IMR-90 (cell line): ENCODE measurements around the gene CIDEA. TPM values are rescaled to one million over a fixed set of nuclear protein-coding genes. Genes with fewer than 3 reads are reported as not detected.
A peak's percentile ranks its signal among the peaks of the same experiment; 100 is the strongest.

Experiments used
- ATAC-seq: fragments of 200-7000 bp; cut with Tn5 transposase; 2 replicates; pipeline ENCODE4 v1.9.1; 2020; ENCODE audit warnings: low read depth, mild to moderate bottlenecking, moderate library complexity
- BruUV-seq: library from RNA; stranded (reverse); fragments of 400-500 nt; replicated peaks from 2 replicates; lab custom pipeline; 2021; lab: Mats Ljungman, UMichigan
- CTCF ChIA-PET: fragments of 300-600 bp; formaldehyde crosslinking; extraction: SDS; loops from one replicate; lab custom pipeline; 2021; ENCODE audit warnings: antibody characterized with exemption; lab: Yijun Ruan, JAX
- POLR2A ChIA-PET: fragments of 300-600 bp; sonication (Branson Sonifier 250); formaldehyde crosslinking; loops from one replicate; lab custom pipeline; 2022; ENCODE audit warnings: antibody characterized with exemption; ENCODE audit not compliant: unreplicated experiment; lab: Charles Lee
- DNase-seq: peaks from one replicate; pipeline ENCODE4 v3.0.0; 2013
- H2AFZ ChIP-seq: replicated peaks from 2 replicates; pipeline ENCODE3; 2013; ENCODE audit warnings: low read length, mild to moderate bottlenecking; ENCODE audit not compliant: poor library complexity
- H2AK5ac ChIP-seq: 2 replicates; pipeline ENCODE4 v1.6.1; 2013; ENCODE audit warnings: low read depth, low read length, inconsistent platforms
- H2AK9ac ChIP-seq: replicated peaks from 2 replicates; pipeline ENCODE3; 2013; ENCODE audit warnings: mild to moderate bottlenecking, low read depth, low read length, moderate library complexity; ENCODE audit not compliant: poor library complexity
- H2BK120ac ChIP-seq: 2 replicates; pipeline ENCODE4 v1.6.1; 2013; ENCODE audit warnings: low read depth, low read length, inconsistent platforms
- H2BK15ac ChIP-seq: 3 replicates; pipeline ENCODE4 v1.6.1; 2013; ENCODE audit warnings: low read depth, low read length, inconsistent platforms
- H2BK20ac ChIP-seq: 2 replicates; pipeline ENCODE4 v1.6.1; 2013; ENCODE audit warnings: low read depth, mild to moderate bottlenecking, inconsistent platforms, low read length, moderate library complexity
- H2BK5ac ChIP-seq: 2 replicates; pipeline ENCODE4 v1.6.1; 2013; ENCODE audit warnings: mild to moderate bottlenecking, low read depth, low read length, inconsistent platforms; ENCODE audit not compliant: poor library complexity, severe bottlenecking
- H3K14ac ChIP-seq: replicated peaks from 2 replicates; pipeline ENCODE4 v1.6.1; 2013; ENCODE audit warnings: low read depth, low read length, inconsistent platforms
- H3K18ac ChIP-seq: 2 replicates; pipeline ENCODE4 v1.6.1; 2013; ENCODE audit warnings: low read depth, low read length, control low read depth
- H3K23ac ChIP-seq: 2 replicates; pipeline ENCODE4 v1.6.1; 2013; ENCODE audit warnings: low read depth, low read length, inconsistent platforms
- H3K27ac ChIP-seq: 2 replicates; pipeline ENCODE4 v1.5.1; 2013; ENCODE audit warnings: mild to moderate bottlenecking, control low read depth, low read length; ENCODE audit not compliant: insufficient read depth
- H3K27me3 ChIP-seq: 2 replicates; pipeline ENCODE4 v1.6.1; 2013; ENCODE audit warnings: low read length; ENCODE audit not compliant: control insufficient read depth, insufficient read depth
- H3K36me3 ChIP-seq: 2 replicates; pipeline ENCODE4 v1.6.1; 2013; ENCODE audit warnings: low read length, mixed read lengths; ENCODE audit not compliant: control insufficient read depth, insufficient read depth
- H3K4ac ChIP-seq: 2 replicates; pipeline ENCODE4 v1.6.1; 2013; ENCODE audit warnings: low read depth, low read length, inconsistent platforms
- H3K4me1 ChIP-seq: 2 replicates; pipeline ENCODE4 v1.6.1; 2013; ENCODE audit warnings: low read length, mixed read lengths; ENCODE audit not compliant: control insufficient read depth, insufficient read depth
- H3K4me2 ChIP-seq: 2 replicates; pipeline ENCODE4 v1.6.1; 2013; ENCODE audit warnings: low read depth, mild to moderate bottlenecking, control low read depth, low read length, moderate library complexity
- H3K4me3 ChIP-seq: 2 replicates; pipeline ENCODE4 v1.5.1; 2013; ENCODE audit warnings: low read depth, mild to moderate bottlenecking, control low read depth, low read length, moderate library complexity; ENCODE audit not compliant: insufficient read depth
- H3K56ac ChIP-seq: 2 replicates; pipeline ENCODE4 v1.6.1; 2013; ENCODE audit warnings: low read length, inconsistent platforms; ENCODE audit not compliant: insufficient read depth; ENCODE audit errors: extremely low read depth
- H3K79me1 ChIP-seq, 2 experiments: 2 replicates each; pipeline ENCODE4 v1.6.1; 2013; ENCODE audit warnings: low read length in 2 of 2, inconsistent platforms in 1 of 2, low read depth in 1 of 2
- H3K9ac ChIP-seq: 2 replicates; pipeline ENCODE4 v1.6.1; 2013; ENCODE audit warnings: low read depth, low read length, control low read depth
- H3K9me1 ChIP-seq: 2 replicates; pipeline ENCODE4 v1.6.1; 2013; ENCODE audit warnings: low read length, inconsistent platforms; ENCODE audit not compliant: insufficient read depth
- H3K9me3 ChIP-seq: 2 replicates; pipeline ENCODE4 v1.6.1; 2013; ENCODE audit warnings: low read length; ENCODE audit not compliant: control insufficient read depth, insufficient read depth
- H4K20me1 ChIP-seq: 2 replicates; pipeline ENCODE4 v1.6.1; 2013; ENCODE audit warnings: low read length, inconsistent platforms; ENCODE audit not compliant: insufficient read depth
- H4K5ac ChIP-seq: 2 replicates; pipeline ENCODE4 v1.6.1; 2013; ENCODE audit warnings: mild to moderate bottlenecking, low read depth, low read length, control low read depth
- H4K8ac ChIP-seq, 2 experiments: 2 replicates each; pipeline ENCODE4 v1.6.1; 2013; ENCODE audit warnings: low read depth in 2 of 2, low read length in 2 of 2, control low read depth in 1 of 2, inconsistent platforms in 1 of 2
- H4K91ac ChIP-seq: 2 replicates; pipeline ENCODE4 v1.6.1; 2013; ENCODE audit warnings: low read depth, low read length, inconsistent platforms; ENCODE audit not compliant: insufficient read depth
- MXI1 ChIP-seq: IDR thresholded peaks from 2 replicates; pipeline ENCODE4 v1.6.1; 2012; ENCODE audit warnings: low read depth, mild to moderate bottlenecking, low read length, moderate library complexity, borderline replicate concordance
- RAD21 ChIP-seq: IDR thresholded peaks from 2 replicates; pipeline ENCODE4 v1.6.1; 2012; ENCODE audit warnings: low read length, improper control_type of control experiment
- SMC3 ChIP-seq: fragments of 150-350 bp; IDR thresholded peaks from 2 replicates; pipeline ENCODE4 v1.6.1; 2016; ENCODE audit warnings: low read depth, mild to moderate bottlenecking, antibody characterized with exemption, low read length, moderate library complexity
- whole genome bisulfite sequencing, 2 experiments: methylation state at CpG; one replicate each; pipeline versions ENCODE4 v1.1.5 to v1.1.7; 2013; ENCODE audit warnings: missing lambda C conversion rate in 2 of 2; ENCODE audit not compliant: insufficient read length in 1 of 2; ENCODE audit errors: extremely low coverage in 2 of 2; 5-methylcytosine and 5-hydroxymethylcytosine counted together
- dilution Hi-C: fragments of 300-500 bp; cut with HindIII; formaldehyde crosslinking; loops from one replicate; pipeline ENCODE4 v1.14.3; 2018; ENCODE audit warnings: low sequenced_read_pairs; ENCODE audit not compliant: unreplicated experiment
- in situ Hi-C: fragments of 300-500 bp; cut with MboI; formaldehyde crosslinking; loops from 3 replicates; pipeline ENCODE4 v1.14.3; 2019; ENCODE audit warnings: low sequenced_read_pairs, inconsistent platforms, mixed read lengths
- intact Hi-C: fragments of 100-400 bp; cut with micrococcal nuclease; formaldehyde crosslinking; loops from 2 replicates; pipeline ENCODE4 v1.10.0; 2022
- polyA plus RNA-seq, 3 experiments: library from polyadenylated mRNA; depleted of rRNA; stranded (reverse); fragments of >200 nt; gene quantifications; 2 replicates each; pipeline ENCODE4 v1.2.3, GENCODE V29; 2012; ENCODE audit warnings: low replicate concordance in 1 of 3
- total RNA-seq: library from RNA; depleted of rRNA; stranded (reverse); fragments of >200 nt; gene quantifications from 2 replicates; pipeline ENCODE4 v1.2.3, GENCODE V29; 2012
- TF ChIP-seq, protein P1 (sequence below): fragments of 150-350 bp; IDR thresholded peaks from 2 replicates; pipeline ENCODE4 v1.6.1; 2016; ENCODE audit warnings: low read depth, mild to moderate bottlenecking, low read length, moderate library complexity, borderline replicate concordance
- TF ChIP-seq, protein P2 (sequence below): conservative IDR thresholded peaks from 2 replicates; pipeline ENCODE4 v1.5.1; 2012; ENCODE audit warnings: mild to moderate bottlenecking, low read depth, low read length, improper control_type of control experiment

Gene CIDEA
- total and polyA plus RNA-seq, 2 of the 4 experiments (the other 2 are of a cell fraction), result not detected

- no CpG with 5 or more reads among the region's 12 CpGs for WGBS, 2 experiments
- H3K56ac ChIP-seq, result no peak overlapping the region
- no peak overlapping the region for H2BK15ac ChIP-seq
These were observed 51.0 kb downstream of the CIDEA start for GRCh38 chr18:12305211-12305610.

More at GRCh38 chr18:12305211-12305610, 51.0 kb downstream of the CIDEA start:
- H2AK5ac ChIP-seq, result no peak overlapping the region
- H2BK20ac ChIP-seq, result no peak overlapping the region
- H2BK120ac ChIP-seq, result no peak overlapping the region
- H4K8ac ChIP-seq, result no peak overlapping the region
- peaks cover 17% of the 10 kb centered on the region for H4K20me1 ChIP-seq
- ChIA-PET CTCF (no interaction called here), POLR2A (no interaction called here)
- H2AK9ac ChIP-seq, result no peak overlapping the region
- H3K18ac ChIP-seq, result no peak overlapping the region
- peaks cover 13% of the 10 kb centered on the region; the same call in 1 of the 2 replicates for H3K9me1 ChIP-seq
- in situ Hi-C loops (loop anchor here (5.0 kb wide), 1 partner anchor 33 kb away; no protein-coding TSS in a partner anchor), dilution Hi-C loops (no loop called here), intact Hi-C loops (no loop called here)
- peaks cover 12% of the 10 kb centered on the region for H3K4me1 ChIP-seq
- no TSS peak for BruUV-seq
- no peak for ATAC-seq
- TF ChIP-seq MXI1, result no peak
- TF ChIP-seq SMC3, result no peak
- no peak for TF ChIP-seq RAD21
- TF ChIP-seq, protein P1, sequence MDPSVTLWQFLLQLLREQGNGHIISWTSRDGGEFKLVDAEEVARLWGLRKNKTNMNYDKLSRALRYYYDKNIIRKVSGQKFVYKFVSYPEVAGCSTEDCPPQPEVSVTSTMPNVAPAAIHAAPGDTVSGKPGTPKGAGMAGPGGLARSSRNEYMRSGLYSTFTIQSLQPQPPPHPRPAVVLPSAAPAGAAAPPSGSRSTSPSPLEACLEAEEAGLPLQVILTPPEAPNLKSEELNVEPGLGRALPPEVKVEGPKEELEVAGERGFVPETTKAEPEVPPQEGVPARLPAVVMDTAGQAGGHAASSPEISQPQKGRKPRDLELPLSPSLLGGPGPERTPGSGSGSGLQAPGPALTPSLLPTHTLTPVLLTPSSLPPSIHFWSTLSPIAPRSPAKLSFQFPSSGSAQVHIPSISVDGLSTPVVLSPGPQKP, result no peak
- TF ChIP-seq, protein P2, sequence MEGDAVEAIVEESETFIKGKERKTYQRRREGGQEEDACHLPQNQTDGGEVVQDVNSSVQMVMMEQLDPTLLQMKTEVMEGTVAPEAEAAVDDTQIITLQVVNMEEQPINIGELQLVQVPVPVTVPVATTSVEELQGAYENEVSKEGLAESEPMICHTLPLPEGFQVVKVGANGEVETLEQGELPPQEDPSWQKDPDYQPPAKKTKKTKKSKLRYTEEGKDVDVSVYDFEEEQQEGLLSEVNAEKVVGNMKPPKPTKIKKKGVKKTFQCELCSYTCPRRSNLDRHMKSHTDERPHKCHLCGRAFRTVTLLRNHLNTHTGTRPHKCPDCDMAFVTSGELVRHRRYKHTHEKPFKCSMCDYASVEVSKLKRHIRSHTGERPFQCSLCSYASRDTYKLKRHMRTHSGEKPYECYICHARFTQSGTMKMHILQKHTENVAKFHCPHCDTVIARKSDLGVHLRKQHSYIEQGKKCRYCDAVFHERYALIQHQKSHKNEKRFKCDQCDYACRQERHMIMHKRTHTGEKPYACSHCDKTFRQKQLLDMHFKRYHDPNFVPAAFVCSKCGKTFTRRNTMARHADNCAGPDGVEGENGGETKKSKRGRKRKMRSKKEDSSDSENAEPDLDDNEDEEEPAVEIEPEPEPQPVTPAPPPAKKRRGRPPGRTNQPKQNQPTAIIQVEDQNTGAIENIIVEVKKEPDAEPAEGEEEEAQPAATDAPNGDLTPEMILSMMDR, result no peak
- H3K4me3 ChIP-seq, result no peak overlapping the region
- H2AFZ ChIP-seq, result peak overlapping the region; percentile 51
- H3K9ac ChIP-seq, result no peak overlapping the region
- H3K4ac ChIP-seq, result peak overlapping the region; percentile 57
- no peak overlapping the region for H4K91ac ChIP-seq
- peak overlapping the region; percentile 66; the same call in 1 of the 2 replicates for H3K14ac ChIP-seq
- no peak overlapping the region for H3K4me2 ChIP-seq
- no peaks in the 10 kb centered on the region for H3K27me3 ChIP-seq
- H3K27ac ChIP-seq, result no peak overlapping the region
- H3K36me3 ChIP-seq, result peaks cover 7% of the 10 kb centered on the region
- peaks cover 14 to 41% of the 10 kb centered on the region in 2 experiments; a peak in 3 of 4 replicates for H3K79me1 ChIP-seq
- no peaks in the 10 kb centered on the region for H3K9me3 ChIP-seq
- peak overlapping the region; percentile 82; the same call in 1 of the 2 replicates for H3K23ac ChIP-seq
- no peak for DNase-seq
- no peak overlapping the region for H2BK5ac ChIP-seq
- H4K5ac ChIP-seq, result no peak overlapping the region
